GM18511 (cell line): ENCODE results near the gene GRIK5.
"Not testable (repeated sequence)": the region's sequence is repeated elsewhere in the genome, so short reads cannot be mapped to it uniquely, and the experiment has no call there.

Experiments
- ATAC-seq: cut with Tn5 transposase; IDR thresholded peaks from one replicate; pipeline ENCODE4 v1.9.1; 2021; ENCODE audit warnings: mild to moderate bottlenecking, moderate library complexity; ENCODE audit not compliant: unreplicated experiment

GRIK5 gene, protein sequence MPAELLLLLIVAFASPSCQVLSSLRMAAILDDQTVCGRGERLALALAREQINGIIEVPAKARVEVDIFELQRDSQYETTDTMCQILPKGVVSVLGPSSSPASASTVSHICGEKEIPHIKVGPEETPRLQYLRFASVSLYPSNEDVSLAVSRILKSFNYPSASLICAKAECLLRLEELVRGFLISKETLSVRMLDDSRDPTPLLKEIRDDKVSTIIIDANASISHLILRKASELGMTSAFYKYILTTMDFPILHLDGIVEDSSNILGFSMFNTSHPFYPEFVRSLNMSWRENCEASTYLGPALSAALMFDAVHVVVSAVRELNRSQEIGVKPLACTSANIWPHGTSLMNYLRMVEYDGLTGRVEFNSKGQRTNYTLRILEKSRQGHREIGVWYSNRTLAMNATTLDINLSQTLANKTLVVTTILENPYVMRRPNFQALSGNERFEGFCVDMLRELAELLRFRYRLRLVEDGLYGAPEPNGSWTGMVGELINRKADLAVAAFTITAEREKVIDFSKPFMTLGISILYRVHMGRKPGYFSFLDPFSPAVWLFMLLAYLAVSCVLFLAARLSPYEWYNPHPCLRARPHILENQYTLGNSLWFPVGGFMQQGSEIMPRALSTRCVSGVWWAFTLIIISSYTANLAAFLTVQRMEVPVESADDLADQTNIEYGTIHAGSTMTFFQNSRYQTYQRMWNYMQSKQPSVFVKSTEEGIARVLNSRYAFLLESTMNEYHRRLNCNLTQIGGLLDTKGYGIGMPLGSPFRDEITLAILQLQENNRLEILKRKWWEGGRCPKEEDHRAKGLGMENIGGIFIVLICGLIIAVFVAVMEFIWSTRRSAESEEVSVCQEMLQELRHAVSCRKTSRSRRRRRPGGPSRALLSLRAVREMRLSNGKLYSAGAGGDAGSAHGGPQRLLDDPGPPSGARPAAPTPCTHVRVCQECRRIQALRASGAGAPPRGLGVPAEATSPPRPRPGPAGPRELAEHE

DNA sequence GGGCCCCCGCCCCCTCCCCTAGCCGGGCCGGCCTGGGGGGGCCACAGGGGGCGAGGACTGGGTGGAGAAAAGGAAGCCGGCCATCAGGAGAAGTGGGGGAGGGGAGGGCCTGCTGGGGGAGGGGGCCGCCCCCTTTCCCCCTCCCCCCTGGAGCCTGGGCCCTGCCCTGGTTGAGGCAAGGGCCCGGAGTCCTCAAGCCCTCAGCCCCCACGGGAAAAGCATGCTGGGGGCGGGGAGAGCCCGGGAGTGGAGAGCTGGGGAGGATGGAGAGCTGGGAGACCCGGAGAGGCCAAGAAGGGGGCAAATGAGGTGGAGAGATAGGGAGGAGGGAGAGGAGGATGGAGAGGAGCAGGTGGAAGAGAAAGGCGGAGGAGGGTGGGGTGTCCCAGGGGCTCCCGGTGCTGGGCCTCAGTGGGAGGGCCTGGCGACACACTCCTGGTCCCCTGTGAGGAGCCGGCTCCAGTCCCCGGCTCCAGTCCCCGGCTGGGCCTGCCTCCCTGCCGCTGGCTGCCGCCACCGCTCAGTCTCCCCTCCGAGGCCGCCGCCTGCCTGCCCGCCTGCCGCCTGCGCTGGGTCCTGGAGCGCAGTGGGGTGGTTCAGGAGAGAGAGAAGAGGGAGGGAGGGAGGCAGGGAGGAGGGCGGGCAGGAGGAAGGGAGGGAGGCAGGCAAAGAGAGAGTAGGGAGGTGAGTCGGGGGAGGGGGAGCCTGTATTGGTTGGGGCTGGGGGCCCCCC lies at the start of gene GRIK5:
TSS of gene GRIK5 (minus strand) at position 588 of the 733 bp plus-strand sequence. CDS start 4,436 bp downstream, outside the sequence.
- no peak for ATAC-seq

DNA sequence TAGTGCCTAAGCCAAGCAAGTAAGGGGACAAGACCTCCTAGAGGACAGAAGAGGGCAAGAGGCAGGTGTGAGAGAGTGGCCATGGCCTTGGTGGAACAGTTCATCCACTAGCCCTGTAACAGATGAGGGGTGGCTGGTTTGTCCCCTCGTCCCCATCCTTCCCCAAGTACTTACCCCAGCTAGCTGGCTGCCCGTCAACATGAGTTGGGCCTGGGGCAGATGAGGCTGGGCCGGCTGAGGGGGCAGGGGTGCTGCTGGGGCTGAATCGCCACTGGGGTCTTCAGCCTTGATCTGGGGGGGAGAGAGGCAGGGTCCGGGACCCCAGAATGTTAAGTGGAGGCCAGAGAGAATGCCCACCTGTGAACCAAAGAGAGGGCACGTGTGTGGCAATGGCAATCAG lies 47.1 kb upstream of the GRIK5 start:
- no peak for ATAC-seq

DNA sequence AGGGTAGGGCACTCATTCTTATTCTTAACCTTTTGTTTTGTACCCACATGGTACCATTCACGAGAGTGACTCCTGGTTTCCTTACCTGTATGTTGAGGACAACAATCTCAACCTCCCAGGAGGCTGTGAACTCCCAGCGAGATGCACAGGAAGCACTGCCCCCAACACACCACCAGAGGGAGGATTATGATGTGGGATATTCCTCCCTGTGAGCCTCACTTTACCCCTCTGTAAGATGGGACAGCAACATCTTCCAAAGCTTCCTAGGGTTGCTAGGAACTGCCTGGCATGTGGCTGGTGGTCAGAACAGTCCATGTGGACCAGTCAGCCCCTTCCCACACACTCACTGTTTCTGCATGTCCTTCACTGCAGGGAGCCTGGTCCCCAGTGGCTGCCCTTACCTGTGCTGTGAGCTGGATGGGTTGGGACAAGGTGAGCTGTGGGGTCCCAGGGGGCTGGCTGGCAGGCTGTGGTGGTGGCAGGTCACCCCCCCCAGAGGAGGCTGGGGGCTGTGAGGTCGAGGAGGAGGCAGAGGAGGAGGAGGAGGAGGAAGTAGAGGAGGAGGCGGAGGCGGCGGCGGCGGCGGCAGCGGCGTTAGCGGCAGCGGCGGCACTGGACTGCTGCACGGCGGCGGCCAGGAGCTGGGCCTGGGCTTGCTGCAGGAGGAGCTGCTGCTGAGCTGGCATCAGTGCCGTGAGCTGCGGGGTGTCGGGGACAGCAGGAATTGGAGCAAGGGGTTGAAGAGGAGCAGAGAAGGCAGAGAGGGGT lies 46.5 kb upstream of the GRIK5 start:
- no peak for ATAC-seq

- ATAC-seq = no peak
Measured at GRCh38 chr19:42115705-42116104, 45.7 kb upstream of the GRIK5 start.

DNA sequence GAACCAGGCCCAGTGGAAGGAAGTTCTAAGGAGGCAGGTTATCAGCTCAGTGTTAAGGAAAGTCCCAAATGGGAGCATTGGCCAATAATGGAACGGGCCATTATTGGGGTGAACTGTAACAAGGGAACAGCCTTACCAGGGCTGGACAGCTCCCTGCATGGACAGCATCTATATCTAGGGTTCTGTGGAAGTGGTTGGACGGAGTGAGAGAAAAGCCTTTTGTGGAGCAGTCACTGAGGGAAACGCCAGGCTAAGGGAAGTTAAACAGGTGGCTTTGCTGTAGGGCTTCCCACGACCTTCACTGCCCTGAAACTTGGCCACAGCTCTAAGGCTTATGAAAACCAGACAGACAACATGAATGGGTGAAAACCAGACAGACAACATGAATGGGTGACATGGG lies 45.2 kb upstream of the GRIK5 start:
- ATAC-seq = no peak

DNA sequence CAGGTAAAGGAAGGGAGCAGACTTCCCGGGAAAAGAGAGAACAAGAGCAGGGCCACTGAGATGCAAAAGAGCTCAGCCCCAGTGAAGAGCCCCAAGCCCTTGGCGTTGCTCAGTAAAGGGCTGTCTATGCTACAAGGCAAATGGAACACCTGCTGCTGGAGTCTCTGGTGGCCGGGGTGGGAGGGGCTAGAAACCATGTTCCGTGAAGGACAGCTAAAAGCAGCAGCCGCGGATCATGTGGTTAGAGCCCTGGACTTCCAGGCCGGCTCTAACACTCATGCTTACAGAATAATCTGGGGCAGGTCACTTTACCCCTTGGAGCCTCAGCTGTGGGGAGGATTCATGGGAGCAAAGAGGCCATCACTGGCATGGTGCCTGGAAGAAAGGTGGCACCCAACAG lies 44.4 kb upstream of the GRIK5 start:
- peak; percentile 74 for ATAC-seq

DNA sequence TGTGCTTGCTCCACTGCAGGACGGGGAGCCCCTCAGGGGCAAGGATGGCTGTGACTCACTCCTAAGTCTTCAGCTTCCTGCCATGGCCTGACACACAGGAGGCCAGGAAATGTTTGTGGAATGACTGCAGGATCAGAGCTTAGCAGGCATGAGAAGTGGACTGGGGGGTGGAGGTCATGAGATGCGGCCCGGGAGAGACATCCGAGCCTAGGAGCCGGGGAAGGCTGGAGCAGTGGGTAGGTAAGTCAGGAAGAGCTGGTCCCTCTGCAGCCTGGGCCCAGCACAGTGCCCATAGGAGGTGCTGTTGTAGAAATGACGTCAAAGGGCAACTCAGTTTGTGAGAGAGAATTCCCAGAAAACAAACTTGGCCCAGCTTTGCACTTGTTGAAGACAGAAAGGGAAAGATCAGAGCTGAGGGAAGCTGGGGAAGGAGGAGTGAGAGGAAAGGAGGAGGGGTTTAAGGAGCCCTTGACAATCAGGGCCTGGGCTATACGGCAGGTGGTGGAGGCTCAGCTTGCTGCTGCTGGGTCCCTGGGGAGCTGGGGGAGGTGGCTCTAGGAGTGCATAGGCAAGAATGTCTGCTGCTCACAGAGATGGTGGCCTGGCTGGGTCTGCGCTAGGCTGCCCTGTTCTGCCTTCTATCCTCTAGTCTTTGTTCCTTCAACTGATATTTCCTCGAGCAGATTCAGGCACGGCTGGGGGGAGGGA lies 43.8 kb upstream of the GRIK5 start:
- peak; percentile 78 for ATAC-seq

DNA sequence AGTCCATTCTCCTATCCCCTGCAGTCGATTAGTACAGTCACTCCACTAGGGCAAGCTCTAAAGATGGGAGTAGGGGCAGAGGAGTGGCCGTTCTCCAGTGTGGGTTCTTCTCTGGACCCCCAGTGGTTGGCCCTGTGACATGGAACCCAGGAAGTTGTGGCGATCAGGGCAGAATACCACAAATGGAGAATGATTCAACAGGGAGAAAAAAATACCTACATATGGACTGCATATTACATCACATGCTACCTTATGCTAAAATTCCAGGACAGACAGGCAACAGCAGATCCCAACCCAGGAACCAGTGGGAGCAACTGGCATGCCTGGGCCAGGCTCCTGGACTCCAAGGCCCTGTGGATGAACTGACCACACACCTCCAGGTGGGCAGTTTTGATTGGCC lies 41.8 kb upstream of the GRIK5 start:
- ATAC-seq = no peak

DNA sequence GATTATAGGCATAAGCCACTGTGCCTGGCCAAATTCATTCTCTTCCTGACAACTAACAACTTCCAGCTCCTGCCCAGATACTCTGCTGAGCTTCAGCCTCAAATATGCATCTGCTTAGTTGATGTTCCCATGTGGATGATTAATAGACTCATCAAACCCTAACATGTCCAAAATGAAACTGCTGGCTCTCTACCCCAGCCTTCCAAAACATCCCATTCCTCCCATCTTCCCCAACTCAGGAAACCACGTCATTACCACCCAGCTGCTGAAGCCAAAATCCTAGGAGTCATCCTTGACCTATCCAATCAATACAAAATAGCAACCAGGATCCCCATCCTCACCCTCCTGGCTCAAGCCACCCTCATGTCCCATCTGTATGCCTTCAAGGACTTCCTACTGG lies 41.4 kb upstream of the GRIK5 start:
- ATAC-seq = no peak

DNA sequence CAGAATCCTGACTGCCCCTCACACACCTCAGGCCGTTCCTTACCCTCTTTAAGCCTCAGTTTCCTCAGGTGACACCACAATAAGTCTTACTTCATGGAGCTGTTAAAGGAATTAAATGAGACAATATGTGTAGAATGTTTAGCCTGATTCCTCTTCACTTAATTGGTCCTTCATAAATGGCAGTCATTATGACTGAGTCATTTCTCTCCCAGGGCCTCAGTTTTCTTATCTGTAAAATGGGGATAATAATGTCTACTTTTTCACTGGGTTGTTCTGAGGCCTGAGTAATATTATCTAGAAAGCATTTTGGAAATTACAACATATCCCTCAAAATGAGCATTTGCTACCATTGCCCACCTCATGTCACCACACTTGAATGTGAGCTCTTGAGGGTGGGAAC lies 40.7 kb upstream of the GRIK5 start:
- ATAC-seq = no peak

GRCh38 chr19:42109896-42110295 lies 39.9 kb upstream of the GRIK5 start:
- ATAC-seq = no peak

DNA sequence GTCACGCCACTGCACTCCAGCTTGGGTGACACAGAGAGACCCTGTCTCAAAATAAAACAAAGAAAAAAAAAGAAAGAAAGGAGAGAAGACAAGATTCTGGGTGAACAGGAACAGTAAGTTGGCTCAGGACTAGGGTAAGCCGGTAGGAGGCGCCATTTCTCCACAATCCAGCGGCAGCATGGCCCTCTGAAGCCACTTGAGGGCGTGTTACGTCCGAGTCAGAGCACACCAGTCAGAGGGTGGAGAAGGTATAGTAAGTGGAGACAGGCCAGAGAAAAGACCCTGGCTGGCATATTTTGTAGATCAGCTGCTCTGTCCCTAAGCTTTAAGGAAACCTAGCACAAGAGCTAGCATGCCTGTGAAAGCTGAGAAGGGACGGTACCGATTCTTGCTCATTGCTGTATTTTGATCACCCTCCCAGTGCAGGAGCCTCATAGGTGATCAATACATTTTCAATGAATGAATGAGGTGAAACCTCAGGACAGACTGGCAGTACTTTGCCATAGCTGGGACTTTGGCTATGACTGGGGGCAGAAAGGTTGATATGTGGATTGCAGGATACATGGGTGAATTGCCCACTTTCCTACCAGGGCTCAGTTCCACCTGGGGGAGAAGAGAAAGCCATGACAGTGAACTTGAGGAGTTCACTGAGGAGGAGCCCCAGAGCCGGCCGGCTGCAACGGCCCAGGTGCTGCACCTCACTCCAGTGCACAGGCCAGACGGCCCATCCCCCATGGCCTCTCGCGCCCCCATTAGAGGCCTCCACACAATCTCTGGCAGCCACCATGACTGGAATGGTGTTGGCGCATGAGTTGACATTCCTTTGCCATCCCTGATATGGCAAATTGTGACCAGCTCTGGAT lies 38.8 kb upstream of the GRIK5 start:
- peak; percentile 81 for ATAC-seq

- ATAC-seq = no peak
Measured at GRCh38 chr19:42105368-42105767, 35.4 kb upstream of the GRIK5 start.

DNA sequence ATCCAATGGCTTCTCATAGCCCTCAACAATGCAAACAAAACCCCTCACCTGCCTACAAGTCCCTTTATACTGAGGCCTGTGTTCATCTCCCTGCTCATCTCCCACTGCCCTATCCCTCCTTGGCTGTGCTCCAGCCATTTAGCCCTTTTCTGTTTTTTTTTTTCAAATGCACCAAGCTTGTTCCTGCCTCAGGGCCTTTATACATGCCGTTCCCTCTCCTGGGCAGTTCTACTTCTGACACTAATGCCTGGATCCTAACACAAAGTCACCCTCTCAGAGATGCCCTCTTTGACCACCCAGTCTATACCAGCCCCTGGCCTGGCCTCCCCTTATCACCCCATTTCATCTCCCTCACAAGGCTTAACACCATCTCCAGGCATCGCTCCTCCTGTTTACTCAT lies 32.9 kb upstream of the GRIK5 start:
- ATAC-seq = no peak

GRCh38 chr19:42100241-42100640 lies 30.2 kb upstream of the GRIK5 start:
- ATAC-seq = not testable (repeated sequence)

- ATAC-seq = no peak
Measured at GRCh38 chr19:42099336-42099925, 29.4 kb upstream of the GRIK5 start.

DNA sequence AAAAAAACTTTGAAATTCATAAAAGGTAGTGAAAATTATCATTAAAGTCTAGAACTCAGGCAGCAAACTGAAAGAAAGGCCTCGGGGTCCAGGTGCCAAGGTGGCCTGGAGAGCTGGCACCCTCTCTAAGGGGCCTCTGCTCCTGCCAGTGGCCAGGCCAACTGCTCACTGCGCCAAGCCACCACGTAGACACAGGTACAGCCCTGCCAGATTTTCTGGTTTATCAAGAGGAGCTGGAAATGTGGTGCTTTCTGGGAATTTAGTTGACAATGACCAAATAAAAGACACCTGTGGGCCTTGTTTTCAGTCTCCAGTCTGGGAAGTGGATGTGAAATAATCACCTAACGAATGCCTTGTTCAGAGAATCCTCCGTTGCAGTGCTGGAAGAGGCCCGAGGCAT lies 28.8 kb upstream of the GRIK5 start:
- ATAC-seq = no peak

DNA sequence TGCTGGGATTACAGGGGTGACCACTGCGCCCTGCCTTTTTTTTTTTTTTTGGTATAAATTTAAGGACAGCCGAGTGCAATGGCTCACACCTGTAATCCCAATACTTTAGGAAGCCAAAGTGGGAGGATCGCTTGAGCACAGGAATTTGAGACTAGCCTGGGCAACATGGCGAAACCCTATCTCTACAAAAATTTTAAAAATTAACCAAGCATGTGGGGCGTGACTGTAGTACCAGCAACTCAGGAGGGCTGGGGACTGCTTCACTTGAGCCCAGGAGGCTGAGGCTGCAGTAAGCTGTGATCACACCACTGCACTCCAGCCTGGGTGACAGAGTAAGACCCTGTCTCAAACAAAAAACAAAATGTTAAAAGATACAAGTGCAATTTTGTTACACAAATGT lies 27.5 kb upstream of the GRIK5 start:
- no peak for ATAC-seq
